Measurements from ENCODE around the gene RPS21. TPM values are rescaled to one million over a fixed set of nuclear protein-coding genes. Genes with fewer than 3 reads are reported as not detected.
A peak's percentile ranks its signal among the peaks of the same experiment; 100 is the strongest.

The RPS21 gene
- total and polyA plus RNA-seq, 9 of the 15 experiments (the other 6 are each of a cell fraction or from before 2014, with no cell fraction given) = 1,380 to 5,647 (median 3,091) TPM

GRCh38 chr20:62370115-62370806 is 16.6 kb upstream of the RPS21 start (continued):
- TF ChIP-seq ZBTB40 (IDR thresholded peaks at IDR 0.05) (no peak), ZBTB40 (CRISPR knock-in tag; IDR thresholded peaks at IDR 0.05) (no peak), DIDO1 (tag; IDR thresholded peaks at IDR 0.05; ENCODE audit: low read depth) (no peak), USF1 (CRISPR knock-in tag; IDR thresholded peaks at IDR 0.05) (peak; percentile 33; the same call in 1 of the 2 replicates), ZNF655 (CRISPR knock-in tag; IDR thresholded peaks at IDR 0.05) (no peak), ZC3H8 (IDR thresholded peaks at IDR 0.05) (no peak), TCFL5 (CRISPR knock-in tag; conservative IDR thresholded peaks at IDR 0.05) (no peak), ELK3 (CRISPR knock-in tag; IDR thresholded peaks at IDR 0.05) (no peak), POU5F1 (IDR thresholded peaks at IDR 0.05; ENCODE audit: borderline replicate concordance, low read depth, low read length, partially characterized antibody) (no peak)
